ENCODE measurements around the gene SELENOV.

SELENOV gene

DNA sequence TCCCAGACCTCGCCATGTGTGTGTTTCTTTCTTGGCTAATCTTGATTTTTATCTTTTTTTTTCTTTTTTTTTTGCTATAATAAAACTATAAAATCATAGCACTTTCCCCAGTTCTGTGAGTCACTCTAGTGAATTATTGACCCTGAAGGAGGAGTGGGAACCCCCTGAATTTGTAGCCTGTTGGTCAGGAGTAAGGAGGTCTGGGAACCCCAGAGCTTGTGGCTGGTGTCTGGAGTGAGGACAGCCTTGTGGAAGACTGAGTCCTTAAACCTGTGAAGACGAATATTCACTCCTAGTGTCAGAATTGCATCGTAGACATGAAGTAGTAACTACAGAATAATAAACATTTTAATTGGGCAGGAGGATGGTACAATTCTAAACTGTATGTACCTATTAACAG is 10.3 kb downstream of the SELENOV start:
- DNase-seq = no peak

DNA sequence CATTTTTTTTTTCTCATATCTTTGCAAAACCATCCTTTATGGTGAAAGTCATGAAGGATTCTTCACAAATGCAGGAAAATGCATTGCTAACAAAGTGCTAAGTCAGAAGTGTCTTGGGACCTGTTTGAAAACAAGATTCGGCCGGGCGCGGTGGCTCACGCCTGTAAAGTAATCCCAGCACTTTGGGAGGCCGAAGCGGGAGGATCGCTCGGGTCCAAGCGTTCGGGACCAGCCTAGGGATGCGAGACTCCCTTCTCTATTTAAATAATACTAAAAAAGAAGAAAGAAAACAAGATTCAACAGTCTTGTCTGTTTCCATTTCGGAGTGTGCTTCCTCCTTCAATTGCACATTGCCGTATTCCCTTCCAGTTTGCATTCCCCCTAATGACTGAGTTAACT is 16.9 kb downstream of the SELENOV start:
- DNase-seq = no peak

DNA sequence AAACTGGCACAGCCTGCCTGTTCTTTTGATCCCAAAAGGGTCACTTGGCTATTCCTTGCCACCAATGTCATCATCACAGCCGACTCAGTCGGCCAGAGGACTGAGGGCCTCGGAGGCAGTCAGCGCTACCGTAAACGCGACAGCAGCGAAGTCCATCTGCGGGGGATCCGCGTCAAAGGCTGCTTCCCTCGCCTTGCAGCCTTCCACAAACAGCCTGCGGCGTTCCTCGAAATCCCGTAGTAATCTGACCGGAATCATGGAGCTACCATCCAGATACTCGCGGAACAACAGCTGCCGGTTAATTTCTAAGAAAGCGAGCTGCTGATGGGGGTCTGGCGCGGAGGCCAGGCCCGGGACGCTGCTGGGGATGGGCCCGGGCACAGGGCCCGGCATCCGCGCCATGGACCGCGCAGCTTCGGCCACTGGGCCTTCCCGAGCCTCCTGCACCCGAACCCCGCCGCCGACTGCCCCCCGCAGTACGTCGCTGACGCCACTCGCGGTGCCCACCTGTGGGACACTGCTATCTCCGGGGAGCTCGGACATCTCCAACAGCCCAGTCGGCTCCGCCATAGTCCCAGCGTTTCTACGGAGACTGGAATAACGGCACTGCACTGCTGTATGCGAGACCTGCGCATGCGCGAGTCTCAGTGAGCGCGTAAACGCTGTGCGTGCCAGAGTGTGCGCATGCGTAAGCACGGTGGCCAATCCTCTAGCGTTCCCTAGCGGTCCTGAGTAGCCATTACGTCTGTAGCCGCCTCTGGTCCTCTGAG is 17.5 kb downstream of the SELENOV start, which contains the start of gene EID2B:
TSS of gene EID2B (minus strand) at position 620 of the 770 bp plus-strand sequence. CDS start at position 570, 50 bp downstream.
- DNase-seq = peak; percentile 95 to 96

DNA sequence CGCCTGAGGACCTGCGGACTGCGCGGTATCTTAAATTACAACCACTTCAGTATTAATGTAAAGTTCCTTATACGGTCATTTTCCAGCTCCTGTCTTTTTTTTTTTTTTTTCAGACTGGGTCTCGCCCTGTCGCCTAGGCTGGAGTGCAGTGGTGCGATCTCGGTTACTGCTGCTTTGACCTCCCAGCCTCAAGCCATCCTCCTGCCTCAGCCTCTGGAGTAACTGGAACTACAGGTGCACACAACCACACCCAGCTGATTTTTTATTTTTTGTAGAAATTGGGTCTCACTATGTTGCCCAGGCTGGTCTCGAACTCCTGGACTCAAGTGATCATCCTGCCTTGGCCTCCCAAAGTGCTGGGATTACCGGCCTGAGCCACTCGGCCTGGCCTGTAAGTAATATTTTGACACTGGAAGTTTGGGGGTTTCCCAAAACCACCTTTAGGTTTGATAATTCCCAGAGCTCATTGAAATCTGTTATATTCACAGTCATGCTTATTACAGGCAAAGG is 18.1 kb downstream of the SELENOV start:
- no peak for DNase-seq

DNA sequence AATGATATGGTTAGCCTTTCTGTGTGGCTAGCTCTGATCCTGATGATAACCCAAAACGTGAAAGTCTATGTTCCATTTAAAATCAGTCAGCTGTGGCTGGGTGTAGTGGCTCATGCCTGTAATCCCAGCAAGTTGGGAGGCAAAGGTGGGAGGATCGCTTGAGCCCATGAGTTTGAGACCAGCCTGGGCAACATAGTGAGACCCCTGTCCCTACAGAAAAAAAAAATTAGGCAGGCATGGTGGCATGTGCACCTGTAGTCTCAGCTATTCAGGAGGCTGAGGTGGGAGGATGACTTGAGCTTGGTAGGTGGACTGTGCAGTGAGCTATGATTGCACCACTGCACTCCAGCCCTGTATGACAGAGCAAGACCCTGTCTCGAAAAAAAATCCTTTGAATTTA is 18.9 kb downstream of the SELENOV start:
- DNase-seq = no peak

DNA sequence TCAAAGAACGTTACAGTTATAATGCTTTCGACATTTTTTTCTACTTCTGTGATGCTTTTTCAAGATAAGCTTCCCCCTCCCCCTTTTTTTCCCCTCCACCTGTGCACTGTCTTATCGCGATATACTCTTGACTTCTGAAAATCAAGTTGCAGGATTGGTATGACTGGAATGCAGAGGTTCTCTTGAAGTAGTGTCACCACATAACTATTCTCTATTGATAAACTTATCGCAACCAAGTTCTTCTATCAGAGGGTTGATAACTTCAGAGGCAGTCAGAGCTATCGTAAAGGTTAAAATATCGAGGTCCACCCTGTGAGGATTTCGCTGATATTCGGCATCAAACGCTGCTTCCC is 24.2 kb downstream of the SELENOV start:
- DNase-seq = no peak

DNA sequence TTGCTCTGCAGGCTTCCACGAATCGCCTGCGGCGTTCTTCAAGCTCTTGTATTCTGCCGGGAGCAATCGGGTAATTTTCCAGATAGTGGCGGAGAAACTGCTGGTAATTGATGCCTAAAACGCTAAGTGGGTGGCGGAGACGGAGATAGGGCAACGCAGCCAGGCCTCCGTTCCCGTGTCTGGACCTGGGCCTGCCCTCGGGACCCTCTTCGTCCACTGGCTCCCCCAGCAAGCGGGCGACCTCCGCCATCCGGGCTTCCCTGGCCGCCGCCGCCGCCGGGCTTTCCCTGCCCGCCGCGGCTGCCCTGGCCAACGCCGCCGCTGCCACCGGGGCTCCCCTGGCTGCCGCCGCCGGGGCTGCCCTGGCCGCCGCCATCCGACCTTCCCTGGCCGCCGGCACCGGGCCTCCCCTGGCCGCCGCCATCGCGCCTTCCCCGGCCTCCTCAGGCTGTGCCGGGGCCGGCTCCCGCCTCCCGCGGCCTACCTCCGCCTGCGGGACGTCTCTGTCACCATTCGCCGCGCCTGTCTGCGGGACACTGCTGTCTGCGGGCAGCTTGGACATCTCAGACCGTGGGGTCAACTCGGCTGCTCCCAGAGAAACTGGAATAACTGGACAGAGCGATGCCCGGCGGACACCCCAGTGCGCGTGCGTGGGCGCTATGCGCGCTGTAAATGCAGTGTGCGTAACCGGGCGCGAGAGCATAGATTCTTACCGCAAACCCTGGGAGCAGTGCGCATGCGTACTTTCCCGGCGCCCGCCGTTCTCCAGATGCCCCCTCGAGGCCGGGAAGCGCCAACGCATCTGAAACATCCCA is 24.8 kb downstream of the SELENOV start, which contains the start of gene EID2:
TSS of gene EID2 (minus strand) at position 644 of the 815 bp plus-strand sequence. CDS start at position 562, 82 bp downstream.
- peak; percentile 90 to 92 for DNase-seq

DNA sequence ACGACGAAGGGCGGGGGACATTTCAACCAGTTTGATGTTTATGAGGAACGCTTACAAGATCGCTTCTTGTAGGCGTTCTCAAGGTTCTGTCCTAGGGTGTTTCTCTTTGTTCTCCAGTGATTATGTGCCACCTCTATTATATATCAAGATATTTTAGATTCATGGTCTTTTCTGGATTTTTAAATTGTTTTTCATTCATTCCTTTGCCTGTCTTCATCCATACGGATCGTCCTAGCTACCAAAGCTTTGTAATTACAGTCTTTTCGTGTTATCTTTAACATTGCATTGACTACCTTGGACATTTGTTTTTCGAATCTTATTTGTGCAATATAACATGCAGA is 25.4 kb downstream of the SELENOV start:
- no peak for DNase-seq

DNA sequence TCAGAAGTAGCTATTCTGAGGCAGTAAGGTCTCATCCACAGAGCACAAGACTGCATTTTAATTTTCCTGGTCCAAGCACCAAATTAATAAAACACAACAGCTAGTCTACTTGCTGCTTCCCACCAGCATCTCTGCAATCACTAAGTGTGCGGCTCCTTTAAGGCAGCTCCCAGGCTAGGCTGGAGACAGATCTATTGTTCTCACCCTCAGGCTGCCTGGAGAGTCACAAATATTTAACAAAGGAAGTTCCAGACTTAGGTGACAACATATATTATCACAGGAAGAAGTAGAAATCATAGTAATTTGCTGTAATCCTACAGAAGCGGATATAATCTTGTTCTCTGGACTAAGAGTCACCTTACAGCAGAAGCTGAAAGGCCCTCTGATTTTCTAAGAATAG is 27.3 kb downstream of the SELENOV start:
- DNase-seq = peak; percentile 32 to 76

DNA sequence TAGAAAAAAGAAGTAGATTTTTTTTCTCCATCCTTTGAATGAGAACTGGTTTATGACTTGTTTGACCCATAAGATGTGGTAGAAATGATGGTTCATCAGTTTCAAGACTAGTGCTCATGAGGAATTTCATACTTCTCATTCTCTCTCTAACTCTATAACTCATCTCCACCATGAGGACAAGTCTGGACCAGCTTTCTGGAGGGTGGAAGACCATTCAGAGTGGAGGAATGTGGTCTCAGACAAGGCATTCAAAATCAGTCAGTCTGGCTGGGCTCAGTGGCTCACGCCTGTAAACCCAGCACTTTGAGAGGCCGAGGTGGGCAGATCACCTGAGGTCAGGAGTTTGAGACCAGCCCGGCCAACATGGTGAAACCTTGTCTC is 28.5 kb downstream of the SELENOV start:
- DNase-seq = no peak

DNA sequence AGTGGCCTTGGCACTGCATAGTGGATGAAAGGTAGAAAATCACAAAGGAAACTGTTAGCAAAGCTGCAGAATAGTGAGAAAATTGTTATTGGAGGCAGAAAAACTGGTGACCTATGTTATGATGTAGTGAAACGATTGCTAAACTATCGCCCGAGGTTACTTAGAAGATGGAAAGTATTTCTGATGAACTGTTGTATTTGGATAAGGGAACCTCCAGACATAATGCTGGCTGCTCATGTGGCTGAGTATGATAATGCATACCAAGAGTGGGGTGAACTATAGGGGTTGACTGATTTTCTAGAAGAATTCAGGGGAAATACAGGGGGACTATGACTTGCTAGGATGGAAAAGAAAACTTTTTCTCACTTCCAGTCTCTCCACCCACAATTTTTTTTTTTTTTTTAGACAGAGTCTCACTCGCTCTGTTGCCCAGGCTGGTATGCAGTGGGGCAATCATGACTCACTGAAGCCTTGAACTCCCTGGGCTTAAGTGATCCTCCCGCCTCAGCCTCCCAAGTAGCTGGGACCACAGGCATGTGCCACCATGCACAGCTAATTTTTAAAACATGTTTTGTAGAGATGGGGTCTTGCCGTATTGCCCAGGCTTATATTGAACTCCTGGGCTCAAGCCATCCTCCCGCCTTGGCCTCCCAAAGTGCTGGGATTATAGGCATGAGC is 29.4 kb downstream of the SELENOV start:
- DNase-seq = no peak

DNA sequence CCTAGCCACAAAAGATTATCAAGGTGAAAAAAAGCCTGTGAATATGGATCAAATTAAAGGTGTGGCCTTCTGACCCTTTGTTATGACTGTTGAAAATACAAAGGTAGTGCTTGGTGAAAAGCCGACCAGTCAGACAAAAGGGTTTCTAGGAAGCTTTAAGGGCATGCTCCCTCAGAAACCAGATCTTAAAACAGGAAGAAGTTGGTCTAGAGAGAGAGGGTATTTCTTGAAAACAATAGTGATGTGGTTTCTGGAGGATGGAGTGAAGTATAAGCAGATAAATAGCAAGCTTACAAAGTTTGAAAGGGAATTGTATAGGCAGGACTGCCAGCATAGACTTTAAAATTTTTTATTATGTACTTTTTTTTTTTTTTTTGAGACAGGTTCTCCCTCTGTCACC is 30.0 kb downstream of the SELENOV start:
- DNase-seq = no peak

DNA sequence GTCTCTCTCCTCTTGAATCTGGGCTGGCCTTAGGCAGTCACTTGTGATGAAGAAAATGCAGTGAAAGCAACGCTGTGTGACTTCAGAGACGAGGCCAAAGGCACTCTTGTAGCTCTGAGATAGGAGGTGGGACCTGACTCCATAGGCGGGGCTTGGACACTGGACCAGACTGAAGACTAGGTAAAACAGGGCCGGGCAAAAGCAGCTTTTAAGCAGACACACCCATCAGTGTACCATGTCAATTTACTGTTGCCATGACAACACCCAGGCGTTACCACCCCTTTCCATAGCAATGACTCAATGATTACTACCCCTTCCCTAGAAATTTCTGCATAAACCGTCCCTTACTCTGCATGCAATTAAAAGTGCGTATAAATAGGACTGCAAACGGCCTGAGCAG is 31.7 kb downstream of the SELENOV start:
- no peak for DNase-seq

DNA sequence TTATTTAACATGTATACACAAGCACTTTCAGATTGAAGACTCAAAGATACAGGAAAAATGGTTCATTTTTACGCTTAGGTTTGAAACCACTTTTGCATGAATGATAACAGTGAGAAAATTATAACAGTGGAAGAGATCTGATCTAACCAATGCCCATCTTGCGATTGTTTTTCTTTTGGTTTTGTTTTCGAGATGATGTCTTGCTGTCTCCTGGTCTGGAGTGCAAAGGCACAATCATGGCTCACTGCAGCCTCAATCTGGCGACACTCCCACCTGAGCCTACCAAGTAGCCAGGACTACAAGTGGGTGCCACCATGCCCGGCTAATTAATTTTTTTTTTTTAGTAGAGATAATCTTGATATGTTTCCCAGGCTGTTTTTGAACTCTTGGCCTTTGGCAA is 35.3 kb downstream of the SELENOV start:
- no peak for DNase-seq

DNA sequence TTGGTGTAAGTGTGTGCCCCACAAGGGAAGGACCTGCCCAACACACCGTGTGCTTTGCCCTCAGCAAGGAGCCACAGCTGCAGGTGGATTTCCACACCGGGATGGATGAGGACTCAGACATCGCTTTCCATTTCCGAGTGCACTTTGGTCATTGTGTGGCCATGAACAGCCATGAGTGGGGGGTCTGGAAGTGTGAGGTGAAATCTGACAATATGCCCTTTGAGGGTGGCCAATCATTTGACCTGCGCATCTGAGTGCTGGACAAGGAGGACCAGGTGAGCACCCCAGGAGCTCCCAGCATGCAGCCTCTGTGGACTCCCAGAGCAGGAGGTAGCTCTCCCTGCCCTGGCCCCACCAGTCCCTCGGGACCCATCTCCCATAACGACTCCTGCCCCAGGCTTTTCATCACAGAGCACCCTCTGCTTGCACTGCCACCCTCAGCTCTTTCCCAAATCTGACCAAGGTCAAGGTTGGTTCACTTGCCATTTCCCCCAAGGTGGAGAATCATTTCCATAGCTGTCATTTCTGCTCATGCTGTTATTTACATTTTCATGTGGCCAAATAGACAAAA is 38.2 kb downstream of the SELENOV start:
- no peak for DNase-seq

DNA sequence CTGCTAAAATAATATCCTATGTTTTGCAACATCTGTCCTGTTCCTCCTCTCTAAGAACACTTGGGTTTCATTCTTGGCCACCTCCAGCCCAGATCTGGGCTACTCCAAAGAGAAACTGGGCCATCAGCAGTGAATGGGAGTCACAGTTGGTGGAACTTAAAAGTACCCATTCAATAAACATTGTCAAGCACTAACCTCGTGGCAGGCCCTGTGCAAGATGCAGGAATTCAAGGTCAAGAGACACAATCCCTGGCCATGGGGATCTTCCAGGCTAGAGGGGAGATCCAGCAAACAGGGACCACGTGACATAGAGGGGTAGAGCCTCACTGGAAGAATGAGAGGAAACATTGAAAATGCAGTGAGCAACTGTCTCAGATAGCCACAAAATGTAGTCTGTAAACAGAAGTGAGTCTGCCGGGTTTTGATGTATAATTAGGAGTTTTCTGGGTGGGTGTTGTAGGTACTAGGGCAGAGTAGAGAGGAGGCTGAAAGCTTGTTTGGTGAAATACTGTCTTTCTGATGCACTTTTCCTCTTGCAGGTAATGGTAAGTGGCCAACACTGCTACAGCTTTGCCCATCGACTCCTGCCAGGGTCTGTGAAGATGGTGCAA is 39.9 kb downstream of the SELENOV start:
- no peak for DNase-seq

DNA sequence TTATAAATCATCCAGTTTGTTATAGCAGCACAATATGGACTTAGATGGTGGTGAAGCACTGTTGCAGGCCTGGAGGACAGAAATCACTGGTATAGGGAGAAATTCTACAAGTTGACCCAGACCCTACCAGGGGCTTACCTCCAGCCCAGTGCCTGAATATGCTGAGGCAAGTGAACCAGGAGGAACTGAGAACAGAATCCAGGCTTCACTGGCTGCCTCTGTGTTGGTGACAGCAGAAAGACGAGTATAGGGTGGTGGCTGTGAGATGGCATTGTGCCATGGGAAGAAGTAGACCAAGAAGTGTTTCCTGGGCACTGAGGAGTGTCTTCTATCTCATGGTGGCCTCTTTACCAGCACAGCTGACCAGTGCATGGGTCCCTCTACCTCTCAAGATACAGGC is 40.9 kb downstream of the SELENOV start:
- no peak for DNase-seq

DNA sequence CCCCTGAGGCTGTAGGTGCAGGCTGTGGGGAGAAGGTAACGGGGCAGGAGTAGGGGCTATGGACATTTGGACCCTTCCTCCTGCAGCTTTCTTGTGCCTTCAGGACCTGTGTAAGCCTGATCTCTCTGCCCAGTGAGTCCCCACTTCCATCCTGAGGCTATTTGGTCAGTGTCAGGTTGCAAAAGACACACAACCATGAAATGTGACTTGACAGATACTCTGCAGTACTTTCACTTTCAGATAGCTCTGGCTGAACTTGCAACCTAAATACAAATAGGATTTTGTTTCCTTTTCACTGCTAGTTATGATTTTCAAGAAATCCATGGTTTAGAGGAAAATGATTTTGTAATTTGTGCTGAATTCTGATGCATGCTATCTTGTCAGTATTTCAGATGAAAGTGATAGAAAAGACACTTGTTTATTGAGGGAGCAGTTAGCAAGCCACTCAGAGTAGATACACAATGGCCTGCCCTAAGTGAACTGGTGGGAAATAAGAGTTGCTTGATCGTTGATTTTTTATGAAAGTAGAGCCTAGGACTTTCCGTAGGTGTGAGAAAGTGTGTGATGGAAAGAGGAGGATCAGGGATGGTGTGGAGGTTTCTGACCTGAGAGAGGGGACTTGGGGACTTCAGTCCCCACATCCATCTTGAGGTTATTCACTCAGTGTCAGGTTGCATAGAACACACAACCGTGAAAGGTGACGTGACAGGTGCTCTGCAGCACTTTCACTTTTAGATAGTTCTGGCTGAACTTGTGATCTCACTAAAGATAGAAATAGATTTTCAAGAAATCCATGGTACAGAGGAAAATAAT is 43.1 kb downstream of the SELENOV start:
- DNase-seq = peak in 1 of 2 experiments; percentile 8

DNA sequence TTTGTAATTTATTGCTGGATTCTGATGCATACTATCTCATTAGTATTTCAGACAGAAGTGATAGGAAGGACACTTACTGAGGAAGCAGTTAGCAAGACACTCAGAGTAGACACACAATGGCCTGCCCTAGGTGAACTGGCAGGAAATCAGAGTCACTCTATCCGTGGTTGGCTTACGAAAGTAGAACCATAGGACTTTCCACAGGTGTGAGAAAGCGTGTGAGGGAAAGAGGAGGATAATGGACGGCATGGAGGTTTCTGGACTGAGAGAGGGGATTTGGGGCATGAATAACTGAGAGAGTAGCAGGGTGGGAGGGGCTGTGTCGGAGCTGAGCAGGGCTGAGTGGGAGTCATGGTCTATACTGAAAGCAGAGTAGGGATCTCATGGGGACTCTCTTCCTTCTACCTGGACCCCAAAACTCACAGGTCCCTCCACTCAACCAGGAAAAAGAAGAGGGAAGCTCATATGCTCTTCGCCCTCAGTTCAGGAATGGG is 43.7 kb downstream of the SELENOV start:
- no peak for DNase-seq

DNA sequence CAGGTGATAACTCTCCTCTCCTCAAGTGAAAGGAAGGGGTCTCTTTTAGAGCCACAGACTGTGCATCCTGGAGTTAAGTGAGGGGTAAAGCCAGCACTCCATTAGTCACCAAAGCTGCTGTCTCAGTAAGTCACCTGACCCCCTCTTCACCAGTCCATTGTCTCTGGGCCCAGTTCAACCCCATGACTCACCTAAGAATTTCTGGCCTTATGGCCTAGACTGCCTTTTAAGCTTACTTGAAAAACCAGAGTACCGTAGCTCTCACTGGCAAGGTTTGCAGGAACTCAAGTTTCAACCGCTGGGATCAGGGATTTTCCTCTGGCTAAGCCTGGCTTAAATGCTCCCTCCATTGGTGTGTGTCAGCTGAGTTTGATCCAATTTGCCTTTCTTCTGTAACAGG is 48.5 kb downstream of the SELENOV start:
- DNase-seq = no peak

DNA sequence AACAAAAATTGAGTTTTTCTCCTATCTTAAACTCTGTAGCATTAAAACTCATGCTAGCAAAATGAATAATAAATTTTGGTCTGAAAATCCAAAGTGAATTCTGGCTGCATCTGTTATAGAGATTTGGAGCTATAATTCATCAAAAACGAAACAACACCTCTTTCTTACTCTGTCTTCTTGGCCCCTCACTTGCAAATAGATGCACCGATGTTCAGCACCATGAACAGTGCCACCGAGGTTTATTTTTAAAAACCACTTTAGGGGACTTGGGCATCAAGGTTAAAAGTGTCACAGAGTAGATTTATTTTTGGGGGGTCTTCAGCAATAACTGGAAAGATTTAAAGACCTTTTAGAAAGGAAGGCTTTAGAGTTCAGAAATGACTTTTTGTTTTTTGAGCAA is 51.1 kb downstream of the SELENOV start:
- DNase-seq = no peak

DNA sequence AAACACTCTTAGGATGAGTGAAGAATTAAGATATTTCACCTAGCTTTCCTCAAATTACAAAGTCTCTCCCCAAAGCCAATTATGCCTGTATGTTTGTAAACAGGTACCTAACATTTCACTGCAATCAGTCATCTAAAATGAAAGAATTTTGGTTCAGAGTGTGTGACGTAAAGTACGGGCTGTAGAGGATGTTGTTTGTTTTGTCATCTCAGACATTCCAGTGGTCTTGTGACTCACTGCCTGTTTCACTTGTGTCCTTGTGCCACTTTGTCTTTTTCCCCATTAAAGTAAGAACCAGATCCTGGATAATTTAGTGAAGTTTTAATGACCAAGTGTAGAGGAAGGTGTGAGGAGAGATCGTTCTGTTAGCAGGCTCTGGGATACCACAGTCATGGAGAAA is 53.7 kb downstream of the SELENOV start:
- no peak for DNase-seq
